K562 (cell line): ENCODE results near the gene IRF2. TPM values are rescaled to one million over a fixed set of nuclear protein-coding genes. Genes with fewer than 3 reads are reported as not detected.

Experiments used
- ATAC-seq: fragments of 200-7000 bp; cut with Tn5 transposase; 3 replicates; pipeline ENCODE4 v1.9.1; 2020; ENCODE audit warnings: moderate library complexity
- BruUV-seq: library from RNA; stranded (reverse); fragments of 400-500 nt; replicated peaks from 2 replicates; lab custom pipeline; 2021; lab: Mats Ljungman, UMichigan
- CTCF ChIA-PET: fragments of 300-600 bp; formaldehyde crosslinking; extraction: SDS; loops from one replicate; lab custom pipeline; 2021; ENCODE audit warnings: low intra/inter-chr PET ratio; lab: Yijun Ruan, JAX
- POLR2A ChIA-PET: fragments of 300-600, 350-650 bp; sonication (Branson Sonifier 250); formaldehyde crosslinking; extraction: SDS; loops from one replicate; lab custom pipeline; 2021; ENCODE audit warnings: antibody characterized with exemption, inconsistent platforms; lab: Yijun Ruan, JAX
- DNase-seq, 4 experiments: peaks; one replicate each; pipeline versions ENCODE4 v3.0.0 to v3.0.0-alpha.2; 2011 to 2018; ENCODE audit warnings: low spot score in 3 of 4, mixed read lengths in 3 of 4; ENCODE audit errors: extremely low read depth in 1 of 4
- FAIRE-seq: peaks from 2 replicates; lab custom pipeline; 2011; peaks lifted over from hg19 to GRCh38; lab: Jason Lieb, UNC
- H2AFZ ChIP-seq: 2 replicates; pipeline ENCODE4 v1.6.0; 2011; ENCODE audit warnings: low read depth, low read length, control low read depth, inconsistent platforms
- H3K27ac ChIP-seq: fragments of 200-600 bp; 3 replicates; pipeline ENCODE4 v1.8.0; 2011; ENCODE audit warnings: low read depth, mild to moderate bottlenecking, control low read depth, inconsistent platforms, low read length, moderate library complexity, mixed read lengths; ENCODE audit errors: extremely low read depth
- H3K27me3 ChIP-seq, 2 experiments: fragments of 300-600 bp in 1 of 2; 2 replicates in 1 of 2; 3 replicates in 1 of 2; pipeline versions ENCODE4 v1.6.0 to v1.8.0; 2011; ENCODE audit warnings: inconsistent platforms in 2 of 2, low read length in 2 of 2, mild to moderate bottlenecking in 1 of 2, mixed read lengths in 1 of 2, moderate library complexity in 1 of 2; ENCODE audit not compliant: control insufficient read depth in 2 of 2, insufficient read depth in 2 of 2
- H3K36me3 ChIP-seq: fragments of 300-600 bp; 3 replicates; pipeline ENCODE4 v1.8.0; 2011; ENCODE audit warnings: mild to moderate bottlenecking, low read length, inconsistent platforms; ENCODE audit not compliant: control insufficient read depth, insufficient read depth
- H3K4me1 ChIP-seq, 2 experiments: fragments of 200-600 bp in 1 of 2; replicated peaks in 1 of 2; 2 replicates in 1 of 2; 3 replicates in 1 of 2; pipeline versions ENCODE4 v1.5.1 to v1.8.0; 2011; ENCODE audit warnings: inconsistent platforms in 2 of 2, low read length in 2 of 2, mild to moderate bottlenecking in 1 of 2, mixed read lengths in 1 of 2, moderate library complexity in 1 of 2; ENCODE audit not compliant: control insufficient read depth in 2 of 2, insufficient read depth in 2 of 2
- H3K4me2 ChIP-seq: 2 replicates; pipeline ENCODE4 v1.6.1; 2011; ENCODE audit warnings: low read length, control low read depth, inconsistent platforms, mixed read lengths; ENCODE audit not compliant: insufficient read depth
- H3K4me3 ChIP-seq: fragments of 200-600 bp; sonication (generic), shearing (Covaris generic); 2 replicates; pipeline ENCODE4 v1.5.1; 2016; ENCODE audit warnings: control low read depth, inconsistent platforms
- H3K79me2 ChIP-seq: fragments of 200-600 bp; 3 replicates; pipeline ENCODE4 v1.8.0; 2011; ENCODE audit warnings: low read length, inconsistent platforms; ENCODE audit not compliant: control insufficient read depth, insufficient read depth
- H3K9ac ChIP-seq, 2 experiments: 2 replicates each; pipeline versions ENCODE4 v1.6.0 to v1.6.1; 2011; ENCODE audit warnings: low read depth in 2 of 2, low read length in 2 of 2, control low read depth in 1 of 2, inconsistent platforms in 1 of 2, mild to moderate bottlenecking in 1 of 2, mixed read lengths in 1 of 2; ENCODE audit not compliant: insufficient read depth in 1 of 2
- H3K9me1 ChIP-seq: one replicate; pipeline ENCODE4 v1.6.0; 2011; ENCODE audit warnings: inconsistent platforms, mild to moderate bottlenecking, low read length, moderate library complexity; ENCODE audit not compliant: control insufficient read depth, insufficient read depth
- H3K9me3 ChIP-seq: replicated peaks from 2 replicates; pipeline ENCODE4 v1.5.1; 2011; ENCODE audit warnings: low read depth, low read length, inconsistent platforms; ENCODE audit not compliant: control insufficient read depth, insufficient read depth
- H4K20me1 ChIP-seq: replicated peaks from 2 replicates; pipeline ENCODE4 v1.6.1; 2011; ENCODE audit warnings: low read length, inconsistent platforms, mixed read lengths; ENCODE audit not compliant: control insufficient read depth, insufficient read depth
- CCAR2 ChIP-seq: fragments of 200-400 bp; formaldehyde crosslinking; IDR thresholded peaks from 2 replicates; pipeline ENCODE4 v1.6.1; 2017; ENCODE audit warnings: mild to moderate bottlenecking, low read depth, low read length
- MXI1 ChIP-seq: IDR thresholded peaks from 2 replicates; pipeline ENCODE4 v1.6.1; 2011; ENCODE audit warnings: low read depth, mild to moderate bottlenecking, improper control_type of control experiment, low read length
- ZC3H8 ChIP-seq: fragments of 450-650 bp; IDR thresholded peaks from 2 replicates; pipeline ENCODE4 v1.6.1; 2017
- ZKSCAN8 ChIP-seq: fragments of 200-800 bp; sonication (Bioruptor generic); IDR thresholded peaks from 2 replicates; pipeline ENCODE4 v1.6.1; 2016; ENCODE audit warnings: missing genetic modification characterization, missing compliant biosample characterization
- WGBS: fragments of 100-300 bp; shearing (Covaris generic); methylation state at CpG from one replicate; pipeline ENCODE4 v1.1.6; 2016; ENCODE audit warnings: low coverage, mixed read lengths; ENCODE audit not compliant: insufficient coverage; ENCODE audit errors: missing lambda C conversion rate; 5-methylcytosine and 5-hydroxymethylcytosine counted together
- in situ Hi-C: fragments of 300-500 bp; cut with MboI; formaldehyde crosslinking; loops from 4 replicates; pipeline ENCODE4 v1.15.0; 2018; ENCODE audit warnings: inconsistent platforms, mixed read lengths
- intact Hi-C: fragments of 100-400 bp; cut with micrococcal nuclease; formaldehyde crosslinking; loops from 2 replicates; pipeline ENCODE4 v1.14.2; 2022
- polyA plus RNA-seq, 8 experiments: library from polyadenylated mRNA; depleted of rRNA in 4 of 8; stranded (reverse) in 5 of 8; unstranded in 3 of 8; fragments of >200 nt; fragmentation: Nextera tagmentation in 2 of 8; fragmentation: Illumina TruSeq in 1 of 8; extraction: Ambion mirVana in 2 of 8; extraction: Trizol in 1 of 8; gene quantifications; 2 replicates each; pipeline versions ENCODE4 v1.2.1 to v1.2.3, GENCODE V29; 2011 to 2014; ENCODE audit warnings: inconsistent platforms in 1 of 8, missing spikeins in 1 of 8
- total RNA-seq, 7 experiments: library from RNA; depleted of rRNA in 6 of 7; stranded (reverse); fragments of >200 nt in 6 of 7; fragmentation: Illumina TruSeq in 2 of 7; extraction: Trizol in 2 of 7; gene quantifications; 2 replicates each; pipeline versions ENCODE4 v1.2.1 to v1.2.3, GENCODE V29; 2011 to 2021; ENCODE audit warnings: low replicate concordance in 1 of 7
- TF ChIP-seq, protein P1 (sequence below): fragments of 250-450 bp; sonication (Bioruptor Pico); IDR thresholded peaks from 2 replicates; pipeline ENCODE4 v1.4.0; 2020; ENCODE audit warnings: mild to moderate bottlenecking, moderate library complexity
- TF ChIP-seq, protein P2 (sequence below): fragments of 250-450 bp; sonication (Bioruptor Pico); IDR thresholded peaks from 2 replicates; pipeline ENCODE4 v1.5.0; 2022; ENCODE audit warnings: mild to moderate bottlenecking

The IRF2 gene
- total and polyA plus RNA-seq, 9 of the 15 experiments (the other 6 are each of a cell fraction or from before 2014, with no cell fraction given), result 7.1 to 17.1 (median 11.3) TPM

DNA sequence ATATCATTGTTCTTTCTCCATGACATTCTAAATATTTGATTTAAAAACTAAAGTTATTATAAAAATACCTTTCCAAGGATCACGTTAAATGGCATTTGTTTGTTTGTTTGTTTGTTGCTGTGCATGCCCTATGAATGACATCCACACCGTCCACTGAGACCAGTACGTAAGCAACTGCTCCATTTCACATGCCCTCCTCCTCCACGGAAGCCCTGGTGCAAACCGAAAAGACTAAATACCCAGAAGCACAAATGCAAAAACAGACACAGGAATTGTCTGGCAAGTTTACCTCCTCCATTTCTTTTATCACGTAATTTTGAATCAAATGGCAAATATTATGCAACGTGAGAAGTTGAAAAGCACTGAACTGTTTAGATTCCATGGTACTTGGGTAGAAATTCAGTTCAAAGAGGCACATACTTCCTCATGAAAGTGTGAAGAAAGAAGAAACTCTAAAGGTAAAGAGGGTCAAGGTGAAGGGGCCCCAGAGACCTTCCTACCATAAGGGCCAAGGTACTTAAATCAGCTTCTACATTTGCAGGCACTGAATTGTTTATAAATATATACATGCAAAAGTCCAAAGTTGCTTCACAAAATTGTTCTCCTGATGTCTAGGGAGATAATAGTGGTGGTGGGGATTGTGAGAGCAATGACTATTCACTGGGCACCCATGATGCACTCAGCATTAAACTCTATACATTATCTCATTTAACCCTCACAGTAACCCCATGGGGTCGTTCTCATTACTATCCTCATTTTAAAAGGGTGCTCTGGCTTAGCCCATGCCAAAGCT, 23.4 kb downstream of the IRF2 start:
- no peak for FAIRE-seq
- WGBS, result 67% methylated on average over 8 of the region's 8 CpGs
- H3K4me1 ChIP-seq, result peaks cover 8 to 37% of the 10 kb centered on the region in 2 experiments; a peak in 4 of 5 replicates
- no peak for TF ChIP-seq ZKSCAN8
- no peak for TF ChIP-seq CCAR2
- TF ChIP-seq MXI1, result no peak
- TF ChIP-seq, protein P1, sequence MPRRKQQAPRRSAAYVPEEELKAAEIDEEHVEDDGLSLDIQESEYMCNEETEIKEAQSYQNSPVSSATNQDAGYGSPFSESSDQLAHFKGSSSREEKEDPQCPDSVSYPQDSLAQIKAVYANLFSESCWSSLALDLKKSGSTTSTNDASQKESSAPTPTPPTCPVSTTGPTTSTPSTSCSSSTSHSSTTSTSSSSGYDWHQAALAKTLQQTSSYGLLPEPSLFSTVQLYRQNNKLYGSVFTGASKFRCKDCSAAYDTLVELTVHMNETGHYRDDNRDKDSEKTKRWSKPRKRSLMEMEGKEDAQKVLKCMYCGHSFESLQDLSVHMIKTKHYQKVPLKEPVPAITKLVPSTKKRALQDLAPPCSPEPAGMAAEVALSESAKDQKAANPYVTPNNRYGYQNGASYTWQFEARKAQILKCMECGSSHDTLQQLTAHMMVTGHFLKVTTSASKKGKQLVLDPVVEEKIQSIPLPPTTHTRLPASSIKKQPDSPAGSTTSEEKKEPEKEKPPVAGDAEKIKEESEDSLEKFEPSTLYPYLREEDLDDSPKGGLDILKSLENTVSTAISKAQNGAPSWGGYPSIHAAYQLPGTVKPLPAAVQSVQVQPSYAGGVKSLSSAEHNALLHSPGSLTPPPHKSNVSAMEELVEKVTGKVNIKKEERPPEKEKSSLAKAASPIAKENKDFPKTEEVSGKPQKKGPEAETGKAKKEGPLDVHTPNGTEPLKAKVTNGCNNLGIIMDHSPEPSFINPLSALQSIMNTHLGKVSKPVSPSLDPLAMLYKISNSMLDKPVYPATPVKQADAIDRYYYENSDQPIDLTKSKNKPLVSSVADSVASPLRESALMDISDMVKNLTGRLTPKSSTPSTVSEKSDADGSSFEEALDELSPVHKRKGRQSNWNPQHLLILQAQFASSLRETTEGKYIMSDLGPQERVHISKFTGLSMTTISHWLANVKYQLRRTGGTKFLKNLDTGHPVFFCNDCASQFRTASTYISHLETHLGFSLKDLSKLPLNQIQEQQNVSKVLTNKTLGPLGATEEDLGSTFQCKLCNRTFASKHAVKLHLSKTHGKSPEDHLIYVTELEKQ, result no peak
- TF ChIP-seq ZC3H8, result no peak
- TF ChIP-seq, protein P2, sequence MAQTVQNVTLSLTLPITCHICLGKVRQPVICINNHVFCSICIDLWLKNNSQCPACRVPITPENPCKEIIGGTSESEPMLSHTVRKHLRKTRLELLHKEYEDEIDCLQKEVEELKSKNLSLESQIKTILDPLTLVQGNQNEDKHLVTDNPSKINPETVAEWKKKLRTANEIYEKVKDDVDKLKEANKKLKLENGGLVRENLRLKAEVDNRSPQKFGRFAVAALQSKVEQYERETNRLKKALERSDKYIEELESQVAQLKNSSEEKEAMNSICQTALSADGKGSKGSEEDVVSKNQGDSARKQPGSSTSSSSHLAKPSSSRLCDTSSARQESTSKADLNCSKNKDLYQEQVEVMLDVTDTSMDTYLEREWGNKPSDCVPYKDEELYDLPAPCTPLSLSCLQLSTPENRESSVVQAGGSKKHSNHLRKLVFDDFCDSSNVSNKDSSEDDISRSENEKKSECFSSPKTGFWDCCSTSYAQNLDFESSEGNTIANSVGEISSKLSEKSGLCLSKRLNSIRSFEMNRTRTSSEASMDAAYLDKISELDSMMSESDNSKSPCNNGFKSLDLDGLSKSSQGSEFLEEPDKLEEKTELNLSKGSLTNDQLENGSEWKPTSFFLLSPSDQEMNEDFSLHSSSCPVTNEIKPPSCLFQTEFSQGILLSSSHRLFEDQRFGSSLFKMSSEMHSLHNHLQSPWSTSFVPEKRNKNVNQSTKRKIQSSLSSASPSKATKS, result no peak

More for the DNA sequence above, 23.4 kb downstream of the IRF2 start:
- DNase-seq (no peak), ATAC-seq (no peak)
- H3K9me3 ChIP-seq, result no peaks in the 10 kb centered on the region
- no peaks in the 10 kb centered on the region for H3K36me3 ChIP-seq
- CTCF ChIA-PET, result no interaction called here
- H3K27me3 ChIP-seq, result no peaks in the 10 kb centered on the region
- H4K20me1 ChIP-seq, result peaks cover 51% of the 10 kb centered on the region
- H2AFZ ChIP-seq, result no peak overlapping the region
- H3K4me2 ChIP-seq, result no peak overlapping the region
- POLR2A ChIA-PET, result interaction anchor here (0.5 kb wide), 1 partner anchor 39 kb away, joined by 3 read pairs; no protein-coding TSS in a partner anchor
- no peak overlapping the region for H3K9ac ChIP-seq
- no peaks in the 10 kb centered on the region for H3K9me1 ChIP-seq
- BruUV-seq, result no TSS peak
- intact Hi-C loops, result no loop called here
- in situ Hi-C loops, result no loop called here
- peaks cover 30% of the 10 kb centered on the region; the same call in 2 of the 3 replicates for H3K79me2 ChIP-seq
- no peak overlapping the region for H3K27ac ChIP-seq
- H3K4me3 ChIP-seq, result no peak overlapping the region
